GM12892 (cell line): ENCODE measurements around the gene NR2F6.
"Not testable (repeated sequence)": the region's sequence is repeated elsewhere in the genome, so short reads cannot be mapped to it uniquely, and the experiment has no call there.

Source experiments
- DNase-seq: peaks from one replicate; pipeline ENCODE4 v3.0.0; 2011; ENCODE audit not compliant: insufficient read length
- FAIRE-seq: peaks from 2 replicates; lab custom pipeline; 2011; peaks lifted over from hg19 to GRCh38; lab: Jason Lieb, UNC
- POLR2A ChIP-seq: IDR thresholded peaks from 2 replicates; pipeline ENCODE4 v1.6.1; 2011; ENCODE audit warnings: low read depth, low read length, control low read depth
- POLR2AphosphoS5 ChIP-seq: IDR thresholded peaks from 2 replicates; pipeline ENCODE4 v1.6.1; 2011; ENCODE audit warnings: low read depth, low read length, control low read depth
- TAF1 ChIP-seq: IDR thresholded peaks from 2 replicates; pipeline ENCODE4 v1.6.1; 2011; ENCODE audit warnings: low read depth, mild to moderate bottlenecking, control low read depth, low read length, borderline replicate concordance

Gene NR2F6

DNA sequence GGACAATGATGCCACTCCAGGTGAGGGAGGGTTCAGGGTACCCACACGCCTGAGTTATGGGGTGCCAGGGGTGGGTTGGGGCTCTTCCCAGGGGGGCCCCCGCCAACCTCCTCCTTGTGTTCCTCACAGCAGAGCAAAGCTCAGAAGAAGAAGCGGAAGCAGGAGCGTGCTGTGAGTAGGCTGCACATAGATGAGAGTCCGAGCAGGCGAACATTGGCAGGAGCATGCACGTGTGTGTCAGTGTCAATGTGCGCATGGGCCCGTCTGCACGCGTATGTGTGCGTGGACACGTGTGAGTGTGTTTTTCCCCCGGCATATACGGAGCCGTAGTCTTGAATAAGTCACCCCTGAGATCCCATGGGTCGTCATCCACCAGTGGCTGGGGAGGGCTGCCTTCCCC, 43.0 kb downstream of the NR2F6 start:
- DNase-seq (no peak), FAIRE-seq (no peak)
- no peak for TF ChIP-seq TAF1
- TF ChIP-seq POLR2A, result no peak; the same call in 1 of the 2 replicates
- no peak for TF ChIP-seq POLR2AphosphoS5

DNA sequence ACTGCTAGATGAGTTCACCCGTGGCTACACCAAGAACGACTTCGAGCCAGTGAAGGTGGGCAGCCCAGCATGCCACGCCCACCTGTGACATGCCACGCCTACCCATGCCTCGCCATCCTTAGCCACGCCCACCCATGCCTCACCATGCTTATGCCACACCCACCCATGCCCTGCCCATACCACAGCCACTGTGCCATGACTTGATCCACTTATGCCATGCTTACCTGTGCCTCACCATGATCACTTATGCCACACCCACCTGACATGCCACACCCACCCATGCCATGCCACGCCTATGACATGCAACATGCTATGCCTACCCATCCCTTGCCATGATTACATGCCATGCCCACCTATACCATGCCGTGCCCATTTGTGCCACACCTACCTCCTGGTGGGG, 43.5 kb downstream of the NR2F6 start:
- DNase-seq, result no peak
- peak; percentile 62 for FAIRE-seq
- TF ChIP-seq POLR2A (peak; percentile 30), TAF1 (no peak), POLR2AphosphoS5 (peak; percentile 62)

DNA sequence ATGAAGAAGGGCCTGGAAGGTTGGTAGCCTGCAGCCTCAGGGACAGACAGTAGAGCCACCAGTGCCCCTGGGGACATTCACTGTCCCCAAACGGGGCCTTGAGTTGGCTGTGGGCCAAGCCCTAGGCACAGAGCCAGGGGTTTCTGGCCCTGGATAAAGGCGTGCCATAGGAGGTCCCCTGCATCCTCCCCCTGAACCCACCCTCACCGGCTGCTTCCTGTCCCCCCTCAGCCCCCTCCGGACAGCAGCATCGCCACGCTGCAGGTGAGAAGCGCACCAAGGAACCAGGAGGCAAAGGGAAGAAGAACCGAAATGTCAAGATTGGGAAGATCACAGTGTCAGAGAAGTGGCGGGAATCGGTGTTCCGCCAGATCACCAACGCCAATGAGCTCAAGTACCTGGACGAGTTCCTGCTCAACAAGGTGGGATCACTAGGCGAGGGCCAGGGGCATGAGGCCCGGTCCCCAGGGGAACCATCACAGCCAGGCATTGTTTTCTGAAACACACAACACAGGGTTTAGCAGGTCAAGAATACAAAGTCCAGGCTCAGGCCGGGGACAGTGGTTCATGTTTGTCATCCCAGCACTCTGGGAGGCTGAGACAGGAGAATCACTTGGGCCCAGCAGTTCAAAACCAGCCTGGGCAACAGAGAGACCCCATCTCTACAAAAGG, 45.2 kb downstream of the NR2F6 start:
- no peak for FAIRE-seq
- no peak for DNase-seq
- TF ChIP-seq TAF1 (no peak), POLR2A (no peak), POLR2AphosphoS5 (0 out of 2 replicates have a peak, but pooled peaks have one; percentile 26)

DNA sequence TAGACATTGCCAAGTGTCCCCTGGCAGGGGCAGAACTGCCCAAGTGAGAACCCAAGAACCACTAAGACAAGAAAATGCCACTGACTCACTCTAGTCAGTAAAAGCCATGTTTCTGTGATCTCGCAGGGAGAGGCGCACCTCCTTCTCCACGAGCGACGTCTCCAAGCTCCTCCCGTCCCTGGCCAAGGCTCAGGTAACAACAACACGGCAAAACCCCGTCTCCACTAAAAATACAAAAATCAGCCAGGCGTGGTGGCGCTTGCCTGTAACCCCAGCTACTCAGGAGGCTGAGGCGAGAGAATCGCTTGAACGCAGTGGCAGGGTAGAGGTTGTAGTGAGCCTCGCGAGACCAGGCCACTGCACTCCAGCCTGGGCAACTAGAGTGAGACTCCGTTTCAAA, 48.1 kb downstream of the NR2F6 start:
- TF ChIP-seq POLR2A, result no peak
- no peak for TF ChIP-seq POLR2AphosphoS5
- TF ChIP-seq TAF1, result no peak
- no peak for DNase-seq
- FAIRE-seq, result no peak

DNA sequence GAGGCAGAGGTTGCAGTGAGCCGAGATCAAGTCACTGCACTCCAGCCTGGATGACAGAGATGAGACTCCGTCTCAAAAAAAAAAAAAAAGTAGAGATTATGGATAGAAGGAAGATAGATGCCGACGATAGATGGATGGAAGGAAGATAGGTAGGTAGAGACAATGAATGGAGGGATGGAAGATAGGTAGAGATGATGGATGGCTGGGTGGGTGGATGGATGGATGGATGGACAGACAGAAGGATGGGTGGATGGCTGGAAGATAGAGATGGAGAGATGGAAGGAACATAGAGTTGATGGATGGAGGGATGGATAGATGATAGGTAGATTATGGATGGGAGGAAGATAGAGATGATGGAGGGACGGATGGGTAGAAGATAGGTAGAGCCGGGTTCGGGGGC, 49.1 kb downstream of the NR2F6 start:
- FAIRE-seq, result no peak
- DNase-seq, result no peak
- TF ChIP-seq POLR2AphosphoS5 (no peak), TAF1 (no peak), POLR2A (no peak)

DNA sequence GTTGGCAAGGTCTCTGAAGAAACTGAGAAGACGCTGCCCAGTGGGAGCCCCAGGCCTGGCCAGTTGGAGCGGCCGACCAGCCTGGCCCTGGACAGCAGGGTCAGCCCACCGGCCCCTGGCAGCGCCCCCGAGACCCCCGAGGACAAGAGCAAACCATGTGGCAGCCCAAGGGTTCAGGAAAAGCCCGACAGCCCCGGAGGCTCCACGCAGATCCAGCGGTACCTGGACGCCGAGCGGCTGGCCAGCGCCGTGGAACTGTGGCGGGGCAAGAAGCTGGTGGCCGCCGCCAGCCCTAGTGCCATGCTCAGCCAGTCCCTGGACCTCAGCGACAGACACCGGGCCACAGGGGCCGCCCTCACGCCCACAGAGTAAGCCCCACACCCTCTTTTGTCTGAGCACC, 50.6 kb downstream of the NR2F6 start:
- DNase-seq (no peak), FAIRE-seq (no peak)
- TF ChIP-seq POLR2A (no peak), TAF1 (no peak), POLR2AphosphoS5 (no peak)

DNA sequence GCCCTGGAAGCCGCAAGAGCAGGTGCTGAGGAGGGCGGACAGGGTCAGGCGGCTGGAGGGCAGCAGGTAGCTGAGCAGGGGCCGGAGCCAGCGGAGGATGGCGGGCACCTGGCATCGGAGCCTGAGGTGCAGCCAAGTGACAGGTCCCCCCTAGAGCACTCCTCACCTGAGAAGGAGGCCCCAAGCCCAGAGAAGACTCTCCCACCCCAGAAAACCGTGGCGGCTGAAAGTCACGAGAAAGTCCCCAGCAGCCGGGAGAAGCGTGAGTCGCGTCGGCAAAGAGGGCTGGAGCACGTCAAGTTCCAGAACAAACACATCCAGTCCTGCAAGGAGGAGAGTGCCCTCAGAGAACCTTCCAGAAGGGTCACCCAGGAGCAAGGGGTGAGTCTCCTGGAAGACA, 51.1 kb downstream of the NR2F6 start:
- FAIRE-seq (no peak), DNase-seq (no peak)
- TF ChIP-seq POLR2AphosphoS5 (no peak), POLR2A (no peak), TAF1 (no peak)

DNA sequence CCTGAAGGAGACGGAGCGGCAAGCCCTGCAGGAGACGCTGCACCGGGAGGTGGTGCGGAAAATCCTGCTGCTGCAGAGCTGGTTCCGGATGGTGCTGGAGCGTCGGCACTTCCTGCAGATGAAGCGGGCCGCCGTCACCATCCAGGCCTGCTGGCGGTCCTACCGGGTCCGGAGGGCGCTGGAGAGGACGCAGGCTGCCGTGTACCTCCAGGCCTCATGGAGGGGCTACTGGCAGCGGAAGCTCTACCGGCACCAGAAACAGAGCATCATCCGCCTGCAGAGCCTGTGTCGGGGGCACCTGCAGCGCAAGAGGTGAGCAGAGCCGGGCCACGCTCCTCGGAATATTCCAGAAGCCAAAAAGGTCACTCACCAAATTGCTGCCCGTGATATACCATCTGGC, 53.0 kb downstream of the NR2F6 start:
- FAIRE-seq (no peak), DNase-seq (no peak)
- TF ChIP-seq POLR2A, result no peak
- no peak for TF ChIP-seq TAF1

DNA sequence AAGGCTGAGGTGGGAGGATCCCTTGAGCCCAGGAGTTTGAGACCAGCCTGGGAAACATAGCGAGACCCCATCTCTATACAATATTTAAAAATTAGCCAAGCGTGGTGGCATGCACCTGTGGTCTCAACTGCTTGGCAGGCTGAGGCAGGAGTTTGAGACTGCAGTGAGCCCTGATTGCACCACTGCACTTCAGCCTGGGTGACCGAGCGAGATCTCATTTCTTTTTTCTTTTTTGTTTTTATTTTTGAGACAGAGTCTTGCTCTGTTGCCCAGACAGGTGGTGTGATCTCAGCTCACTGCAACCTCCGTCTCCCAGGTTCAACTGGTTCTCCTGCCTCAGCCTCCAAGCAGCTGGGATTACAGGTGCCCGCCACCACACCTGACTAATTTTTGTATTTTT, 54.0 kb downstream of the NR2F6 start:
- FAIRE-seq, DNase-seq: not testable (repeated sequence)

DNA sequence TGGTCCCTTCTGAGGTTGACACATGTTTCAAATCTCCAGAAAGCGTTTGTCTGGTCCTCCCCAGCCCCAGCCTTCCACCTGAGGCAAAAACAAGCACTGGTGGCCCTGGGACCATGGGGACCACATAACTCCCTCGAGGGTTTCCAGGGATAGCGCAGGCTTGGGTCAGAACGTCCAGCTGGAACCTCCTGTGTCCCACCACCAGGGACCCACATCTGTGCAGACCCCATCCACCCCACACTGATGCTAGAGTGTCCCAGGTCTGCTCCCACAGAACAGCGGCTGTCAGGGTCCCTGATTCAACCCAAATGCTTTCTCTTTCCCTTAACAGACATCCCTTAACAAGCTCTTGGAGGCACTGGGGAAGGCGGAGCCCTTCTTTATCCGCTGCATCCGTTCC, 60.1 kb downstream of the NR2F6 start:
- TF ChIP-seq POLR2AphosphoS5 (peak; percentile 56; the same call in 1 of the 2 replicates), TAF1 (no peak)
- DNase-seq (no peak), FAIRE-seq (no peak)

DNA sequence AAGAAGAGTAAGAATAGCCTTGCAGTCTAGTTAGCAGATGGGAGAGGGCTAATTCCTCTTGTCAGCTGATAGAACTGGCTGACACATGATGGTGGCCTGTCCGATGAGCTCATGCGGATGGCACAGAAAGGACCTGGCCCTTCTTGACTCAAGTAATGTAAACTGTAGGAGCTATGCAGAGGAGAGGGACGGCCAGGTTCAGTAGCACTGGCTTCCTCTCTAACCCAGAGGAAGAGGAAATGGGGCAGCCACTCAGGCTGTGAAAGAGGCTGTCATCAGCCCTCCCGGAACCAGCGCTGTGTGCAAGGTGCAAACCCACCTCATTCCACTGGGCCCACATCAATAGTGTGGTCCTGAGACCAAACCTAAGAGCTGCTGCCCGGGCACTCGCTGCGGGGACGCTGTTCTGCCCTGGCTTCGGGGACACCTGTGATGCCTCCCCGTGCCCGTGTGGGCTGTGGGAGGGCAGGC, 61.3 kb downstream of the NR2F6 start:
- FAIRE-seq, result no peak
- TF ChIP-seq POLR2AphosphoS5 (no peak), POLR2A (peak; percentile 62; the same call in 1 of the 2 replicates)

DNA sequence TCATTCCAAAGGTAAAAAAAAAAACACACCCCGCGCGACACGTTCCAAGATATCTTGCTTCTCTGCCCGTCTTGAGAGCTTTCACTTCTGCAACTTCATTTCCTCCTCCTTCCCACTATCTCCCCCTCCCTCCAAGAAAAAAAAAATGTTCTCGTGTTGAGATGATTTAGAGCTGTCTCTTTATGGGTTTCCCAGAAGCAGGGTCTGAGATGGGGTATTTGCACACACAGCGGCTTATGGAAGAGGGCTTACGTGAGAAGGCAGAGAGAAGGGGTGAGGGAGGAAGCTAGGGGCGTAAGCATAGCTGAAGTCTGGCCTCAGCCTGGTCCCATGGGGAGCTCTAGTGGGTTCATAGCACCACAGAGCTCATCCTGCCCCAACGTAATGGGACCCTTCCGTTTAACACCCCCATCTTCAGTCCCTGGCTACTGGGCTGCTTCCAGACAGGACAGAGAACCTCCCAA, 61.8 kb downstream of the NR2F6 start:
- DNase-seq (no peak), FAIRE-seq (peak; percentile 93)
- TF ChIP-seq POLR2A, result no peak; the same call in 1 of the 2 replicates
- TF ChIP-seq TAF1, result no peak
- TF ChIP-seq POLR2AphosphoS5, result no peak

More for the DNA sequence above, 61.3 kb downstream of the NR2F6 start:
- DNase-seq, result no peak
